GM12892 (cell line): ENCODE results near the gene MYOM3.

Source experiments
- POLR2A ChIP-seq: IDR thresholded peaks from 2 replicates; pipeline ENCODE4 v1.6.1; 2011; ENCODE audit warnings: low read depth, low read length, control low read depth
- POLR2AphosphoS5 ChIP-seq: IDR thresholded peaks from 2 replicates; pipeline ENCODE4 v1.6.1; 2011; ENCODE audit warnings: low read depth, low read length, control low read depth

GRCh38 chr1:24071941-24072340 lies 40.0 kb downstream of the MYOM3 start:
- TF ChIP-seq POLR2A (no peak), POLR2AphosphoS5 (no peak)
